ENCODE measurements around the gene PRMT2. TPM values are rescaled to one million over a fixed set of nuclear protein-coding genes. Genes with fewer than 3 reads are reported as not detected.

Gene PRMT2
- total RNA-seq, 2 experiments from 2014 or later, result 153 to 157 TPM

DNA sequence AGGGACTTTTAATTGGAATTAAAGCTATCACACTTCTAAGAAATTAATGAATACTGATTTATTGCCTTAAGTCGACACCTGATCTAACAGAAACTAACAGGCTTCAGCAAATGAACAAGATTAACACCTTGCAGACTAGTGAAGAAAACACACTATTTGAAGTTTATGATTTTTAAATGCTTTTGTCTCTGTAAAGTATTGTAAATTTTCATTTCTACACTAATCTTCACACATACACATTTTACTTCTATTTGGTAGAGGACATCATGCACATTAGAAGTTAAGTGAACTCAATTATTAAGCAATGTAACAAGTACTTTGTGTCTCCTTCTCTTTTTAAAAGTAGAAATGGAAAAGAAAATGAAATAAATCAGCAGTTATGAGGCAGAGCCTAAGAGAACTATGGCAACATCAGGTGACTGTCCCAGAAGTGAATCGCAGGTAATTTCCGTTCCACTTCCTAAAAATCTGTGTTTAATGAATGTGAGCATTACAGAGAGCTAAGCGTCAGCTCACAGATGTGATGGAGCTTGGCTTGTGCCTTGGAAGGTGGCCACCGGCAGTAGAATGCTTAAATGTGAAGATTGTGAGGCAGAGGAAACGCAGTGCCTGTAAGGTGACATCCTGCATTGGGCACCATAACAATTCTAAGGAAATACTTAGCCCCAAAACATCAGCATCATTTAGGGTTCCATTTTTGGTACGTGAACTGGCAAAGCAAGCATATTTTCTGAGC lies 1.2 kb downstream of the PRMT2 start:
- DNase-seq (no peak), ATAC-seq (ENCODE audit: low read depth) (no peak)
- H3K27ac Mint-ChIP-seq, result peak overlapping the region; percentile 94
- H3K4me1 Mint-ChIP-seq, result peaks cover 68% of the 10 kb centered on the region
- POLR2A ChIA-PET, result interaction anchor here (1.2 to 6.5 kb wide), 10 partner anchors 9 to 212 kb away, joined by 4 to 80 read pairs (median 22); partner anchors contain the start of genes DIP2A and S100B
- peaks cover 24% of the 10 kb centered on the region for H3K36me3 Mint-ChIP-seq
- peak overlapping the region; percentile 89 for H3K4me3 Mint-ChIP-seq
- H3K9me3 Mint-ChIP-seq, result no peaks in the 10 kb centered on the region
- H3K27me3 Mint-ChIP-seq, result peaks cover 2% of the 10 kb centered on the region

DNA sequence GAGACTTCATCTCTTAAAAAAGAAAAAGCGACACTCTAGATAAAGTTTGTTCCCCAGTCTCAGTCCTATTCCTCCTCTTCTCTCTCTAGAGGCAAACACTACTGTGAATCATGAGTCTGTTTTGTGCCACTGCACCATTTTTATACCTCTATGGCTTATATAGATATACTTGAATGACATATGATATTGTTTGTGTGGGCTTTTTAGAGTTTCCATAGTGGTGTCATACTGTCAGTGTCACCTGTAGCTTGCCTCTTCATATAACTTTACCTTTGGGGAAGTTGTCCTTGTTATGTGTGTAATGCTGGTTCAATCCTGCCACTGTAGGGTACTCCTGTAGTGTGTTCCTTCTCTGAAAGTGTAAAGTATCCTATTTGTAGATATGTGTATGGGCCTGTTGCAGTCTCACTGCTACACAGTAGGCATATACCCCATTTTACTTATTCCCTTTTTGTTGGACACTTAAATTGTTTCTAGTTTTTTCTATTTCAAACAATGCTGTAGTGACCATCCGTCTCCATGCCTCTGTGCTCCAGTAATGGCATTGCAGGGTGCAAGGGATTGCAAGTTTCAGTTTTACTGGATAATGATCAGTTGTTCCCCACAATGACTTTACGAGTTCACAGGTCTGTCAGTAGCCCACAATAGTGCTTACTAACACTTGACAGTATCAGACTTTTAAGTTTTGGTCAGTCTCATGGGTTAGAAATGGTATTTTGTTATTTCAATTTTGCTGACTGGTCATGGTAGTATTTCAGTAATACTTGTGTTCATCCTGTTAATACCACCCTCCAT lies 2.7 kb downstream of the PRMT2 start:
- H3K4me1 Mint-ChIP-seq, result peaks cover 63% of the 10 kb centered on the region
- no peak for DNase-seq
- no peak for ATAC-seq (ENCODE audit: low read depth)
- H3K4me3 Mint-ChIP-seq, result peak overlapping the region; percentile 89
- POLR2A ChIA-PET, result interaction anchor here (1.2 to 6.5 kb wide), 5 partner anchors 17 to 180 kb away, joined by 4 to 80 read pairs (median 43); no protein-coding TSS in a partner anchor
- peaks cover 29% of the 10 kb centered on the region for H3K36me3 Mint-ChIP-seq
- H3K27me3 Mint-ChIP-seq, result peaks cover 2% of the 10 kb centered on the region
- H3K27ac Mint-ChIP-seq, result peak overlapping the region; percentile 77
- H3K9me3 Mint-ChIP-seq, result no peaks in the 10 kb centered on the region

DNA sequence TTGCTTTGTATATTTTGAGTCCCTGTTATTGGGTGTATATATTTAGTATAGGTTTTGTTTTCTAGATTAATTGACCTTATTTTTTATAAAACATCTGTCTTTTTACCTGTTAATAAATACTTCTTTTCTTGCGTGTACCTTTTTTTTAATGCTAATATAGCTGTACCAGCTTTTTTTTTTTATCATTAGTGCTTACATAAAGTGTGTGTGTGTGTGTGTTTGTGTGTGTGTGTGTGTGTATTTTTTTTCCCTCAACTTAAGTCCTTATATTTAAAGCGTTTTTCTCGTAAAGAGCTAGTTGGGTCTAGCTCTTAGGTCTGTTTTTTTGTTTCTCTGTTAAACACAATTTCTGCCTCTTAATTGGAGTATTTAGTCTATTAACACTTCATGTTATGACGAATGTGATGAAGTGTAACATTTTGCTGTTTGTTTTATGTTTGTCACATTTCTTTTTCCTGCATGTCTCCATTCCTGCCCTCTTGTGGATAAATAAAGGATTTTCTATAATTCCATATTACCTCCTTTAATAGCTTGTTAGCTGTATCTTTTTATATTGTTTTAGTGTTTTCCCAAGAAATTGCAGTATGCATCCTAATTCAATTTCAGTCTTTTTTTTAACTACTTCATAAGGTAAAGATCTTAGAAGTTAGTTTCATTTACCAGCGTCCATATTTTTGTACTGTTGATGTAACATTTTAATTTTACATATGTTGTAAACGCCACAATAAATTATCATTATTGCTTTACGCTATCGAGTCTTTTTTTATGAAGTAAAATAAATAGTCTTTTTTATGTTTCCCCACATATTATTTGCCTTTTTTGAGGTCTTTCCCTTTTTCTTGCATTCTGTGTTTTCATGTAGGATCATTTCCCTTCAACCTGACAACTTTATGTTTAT lies 4.3 kb downstream of the PRMT2 start:
- POLR2A ChIA-PET, result interaction anchor here (0.5 to 1.7 kb wide), 6 partner anchors 16 to 215 kb away, joined by 3 to 6 read pairs (median 4); partner anchors contain the start of gene DIP2A
- Mint-ChIP-seq H3K4me1 (peaks cover 49% of the 10 kb centered on the region), H3K27ac (peak overlapping the region; percentile 14), H3K27me3 (peaks cover 2% of the 10 kb centered on the region), H3K36me3 (peaks cover 41% of the 10 kb centered on the region), H3K9me3 (no peaks in the 10 kb centered on the region), H3K4me3 (peak overlapping the region; percentile 89)
- ATAC-seq (ENCODE audit: low read depth) (no peak), DNase-seq (no peak)

DNA sequence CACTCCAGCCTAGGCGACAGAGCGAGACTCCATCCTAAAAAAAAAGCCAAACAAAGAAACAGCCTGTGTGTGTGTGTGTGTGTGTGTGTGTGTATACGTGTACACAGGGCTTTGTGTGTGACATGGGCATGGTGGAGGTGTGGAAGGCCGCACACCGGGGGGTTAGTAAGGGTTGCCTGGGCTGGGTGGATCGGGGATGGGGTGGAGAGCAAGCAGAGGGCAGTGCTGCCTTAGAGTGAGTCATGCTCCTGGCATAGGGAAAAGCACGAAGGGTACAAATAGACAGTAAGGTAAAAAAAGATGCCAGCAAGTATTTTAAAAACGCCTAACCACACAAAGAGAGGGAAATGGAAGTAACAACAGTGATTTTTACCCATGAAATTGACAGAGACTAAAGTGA lies 6.2 kb downstream of the PRMT2 start:
- no peak for DNase-seq
- peaks cover 56% of the 10 kb centered on the region for H3K36me3 Mint-ChIP-seq
- H3K27me3 Mint-ChIP-seq, result peaks cover 2% of the 10 kb centered on the region
- ATAC-seq (ENCODE audit: low read depth), result no peak
- H3K27ac Mint-ChIP-seq, result peak overlapping the region; percentile 17
- H3K9me3 Mint-ChIP-seq, result no peaks in the 10 kb centered on the region
- H3K4me3 Mint-ChIP-seq, result no peak overlapping the region
- H3K4me1 Mint-ChIP-seq, result peaks cover 44% of the 10 kb centered on the region
- POLR2A ChIA-PET, result no interaction called here

DNA sequence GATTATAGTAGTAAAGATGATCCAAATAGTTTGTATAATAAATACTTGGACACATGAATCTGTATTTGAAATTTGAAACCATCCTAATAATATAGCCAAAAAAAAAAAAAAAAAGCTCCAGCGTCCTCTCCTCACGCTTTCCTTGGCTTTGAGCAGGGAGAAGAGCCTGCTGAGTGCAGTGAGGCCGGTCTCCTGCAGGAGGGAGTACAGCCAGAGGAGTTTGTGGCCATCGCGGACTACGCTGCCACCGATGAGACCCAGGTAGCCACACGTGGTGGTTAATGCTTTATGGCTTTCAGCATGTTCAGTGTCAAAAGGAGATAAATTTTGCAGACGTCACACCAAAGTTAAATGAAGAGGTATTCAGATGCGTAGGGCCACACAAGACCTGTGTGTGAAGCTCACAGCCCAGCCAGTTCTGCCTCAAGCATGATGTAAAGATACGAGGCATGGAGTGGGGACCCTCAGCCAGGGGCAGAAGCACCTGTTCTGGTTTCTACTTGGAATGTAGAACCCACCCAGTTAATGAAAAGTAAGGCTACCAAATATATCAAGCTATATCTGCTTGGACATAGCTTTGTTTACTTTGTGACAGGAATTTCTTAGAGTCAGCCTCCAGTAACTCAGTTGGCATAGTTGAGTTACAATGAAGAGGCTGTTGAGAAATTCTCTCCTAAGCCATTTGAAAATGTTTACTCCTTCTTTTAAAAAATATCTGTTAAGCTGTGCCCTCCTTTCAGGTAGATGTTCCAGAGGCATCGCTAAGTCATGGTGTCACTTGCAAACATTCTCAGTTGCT lies 8.1 kb downstream of the PRMT2 start:
- H3K4me3 Mint-ChIP-seq, result no peak overlapping the region
- DNase-seq (no peak), ATAC-seq (ENCODE audit: low read depth) (no peak)
- H3K36me3 Mint-ChIP-seq, result peaks cover 62% of the 10 kb centered on the region
- peaks cover 2% of the 10 kb centered on the region for H3K27me3 Mint-ChIP-seq
- POLR2A ChIA-PET, result interaction anchor here (0.6 kb wide), 1 partner anchor 814 kb away, joined by 3 read pairs; no protein-coding TSS in a partner anchor
- no peak overlapping the region for H3K27ac Mint-ChIP-seq
- H3K4me1 Mint-ChIP-seq, result peaks cover 33% of the 10 kb centered on the region
- H3K9me3 Mint-ChIP-seq, result no peaks in the 10 kb centered on the region

DNA sequence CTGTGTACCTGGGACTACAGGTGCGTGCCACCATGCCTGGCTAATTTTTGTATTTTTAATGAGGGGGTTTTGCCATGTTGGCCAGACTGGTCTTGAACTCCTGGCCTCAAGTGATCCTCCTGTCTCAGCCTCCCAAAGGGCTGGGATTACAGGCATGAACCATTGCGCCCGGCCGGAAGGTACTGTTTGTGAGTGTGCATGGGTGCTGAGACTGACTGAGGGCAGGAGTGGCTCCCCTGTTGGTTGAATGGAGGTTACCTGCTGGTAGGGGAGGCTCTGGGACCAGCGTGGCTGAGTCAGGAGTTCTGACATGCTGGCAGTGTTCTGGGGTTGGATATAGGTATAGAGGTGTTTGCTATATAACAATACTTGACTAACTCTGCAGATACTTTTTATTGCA lies 10.4 kb downstream of the PRMT2 start:
- POLR2A ChIA-PET, result interaction anchor here (2.9 kb wide), 1 partner anchor 10 kb away, joined by 14 read pairs; the partner anchor contains the start of gene PRMT2
- no peaks in the 10 kb centered on the region for H3K9me3 Mint-ChIP-seq
- no peak for ATAC-seq (ENCODE audit: low read depth)
- H3K27ac Mint-ChIP-seq, result no peak overlapping the region
- no peak overlapping the region for H3K4me3 Mint-ChIP-seq
- H3K4me1 Mint-ChIP-seq, result peaks cover 16% of the 10 kb centered on the region
- no peak for DNase-seq
- H3K36me3 Mint-ChIP-seq, result peaks cover 71% of the 10 kb centered on the region
- no peaks in the 10 kb centered on the region for H3K27me3 Mint-ChIP-seq

DNA sequence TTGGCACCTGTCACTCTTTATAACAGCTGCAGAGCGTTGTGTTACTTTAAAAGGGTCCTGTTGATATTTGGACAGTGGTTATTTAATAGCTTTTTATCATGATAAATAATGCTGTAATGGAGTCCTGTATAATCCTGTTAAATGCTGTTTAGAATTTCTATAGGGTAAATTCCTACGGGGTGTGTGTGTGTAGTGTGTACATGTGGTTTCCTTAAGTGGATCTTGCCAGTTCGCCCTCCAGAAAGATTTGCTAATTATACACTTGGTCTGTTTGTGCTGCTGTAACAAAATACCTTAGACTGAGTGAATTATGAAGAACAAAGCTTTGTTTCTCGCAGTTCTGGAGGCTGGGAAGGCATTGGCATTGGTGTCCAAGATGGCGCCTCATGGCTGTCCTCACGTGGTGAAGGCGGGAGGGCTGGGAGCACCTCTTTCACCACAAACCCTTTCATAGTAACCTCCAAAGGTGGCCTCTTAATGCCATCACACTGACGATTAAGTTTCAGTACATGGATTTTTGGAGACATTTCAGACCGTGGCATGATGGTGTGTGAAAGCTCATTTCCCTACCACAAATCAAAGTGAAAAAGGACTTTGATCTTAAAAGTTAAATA lies 11.2 kb downstream of the PRMT2 start:
- no peaks in the 10 kb centered on the region for H3K9me3 Mint-ChIP-seq
- peaks cover 72% of the 10 kb centered on the region for H3K36me3 Mint-ChIP-seq
- no peak overlapping the region for H3K27ac Mint-ChIP-seq
- H3K4me3 Mint-ChIP-seq, result no peak overlapping the region
- DNase-seq (no peak), ATAC-seq (ENCODE audit: low read depth) (no peak)
- POLR2A ChIA-PET, result interaction anchor here (2.9 kb wide), 1 partner anchor 11 kb away, joined by 14 read pairs; the partner anchor contains the start of gene PRMT2
- H3K4me1 Mint-ChIP-seq, result peaks cover 11% of the 10 kb centered on the region
- no peaks in the 10 kb centered on the region for H3K27me3 Mint-ChIP-seq

DNA sequence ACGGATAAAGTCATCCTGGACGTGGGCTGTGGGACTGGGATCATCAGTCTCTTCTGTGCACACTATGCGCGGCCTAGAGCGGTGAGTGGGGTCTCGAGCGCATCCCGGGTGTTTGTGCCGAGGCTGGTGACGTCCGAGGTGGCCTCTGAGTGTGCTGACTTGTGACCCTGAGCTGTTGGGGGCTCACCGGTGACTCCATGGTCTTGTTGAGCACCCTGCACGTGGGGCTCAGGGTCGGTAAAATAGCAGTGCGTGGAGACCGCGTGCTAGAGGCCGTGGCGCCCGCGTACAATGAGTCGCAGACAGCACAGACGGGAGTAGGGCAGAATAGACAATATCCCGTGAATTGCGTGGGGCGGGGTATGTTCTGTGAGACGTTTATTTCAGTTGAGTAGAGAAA lies 13.1 kb downstream of the PRMT2 start:
- peaks cover 9% of the 10 kb centered on the region for H3K4me1 Mint-ChIP-seq
- no peak for ATAC-seq (ENCODE audit: low read depth)
- POLR2A ChIA-PET, result no interaction called here
- no peaks in the 10 kb centered on the region for H3K27me3 Mint-ChIP-seq
- no peak for DNase-seq
- peaks cover 7% of the 10 kb centered on the region for H3K9me3 Mint-ChIP-seq
- H3K4me3 Mint-ChIP-seq, result no peak overlapping the region
- H3K27ac Mint-ChIP-seq, result no peak overlapping the region
- H3K36me3 Mint-ChIP-seq, result peaks cover 82% of the 10 kb centered on the region

DNA sequence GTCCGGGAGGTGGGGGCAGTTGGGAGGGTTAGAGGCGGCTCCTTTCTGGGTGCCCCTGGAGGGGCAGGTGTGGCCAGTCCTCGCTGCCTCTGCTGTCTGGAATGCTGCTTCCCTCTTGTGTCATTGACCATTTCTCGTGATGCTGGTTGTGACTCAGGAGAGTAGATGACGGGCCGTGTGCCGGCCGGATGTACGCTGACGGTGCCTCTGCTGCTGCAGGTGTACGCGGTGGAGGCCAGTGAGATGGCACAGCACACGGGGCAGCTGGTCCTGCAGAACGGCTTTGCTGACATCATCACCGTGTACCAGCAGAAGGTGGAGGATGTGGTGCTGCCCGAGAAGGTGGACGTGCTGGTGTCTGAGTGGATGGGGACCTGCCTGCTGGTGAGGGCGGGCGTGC lies 13.9 kb downstream of the PRMT2 start:
- no peak for ATAC-seq (ENCODE audit: low read depth)
- DNase-seq, result no peak
- Mint-ChIP-seq H3K36me3 (peaks cover 83% of the 10 kb centered on the region), H3K27ac (no peak overlapping the region), H3K4me3 (no peak overlapping the region), H3K9me3 (peaks cover 12% of the 10 kb centered on the region), H3K4me1 (peaks cover 9% of the 10 kb centered on the region), H3K27me3 (no peaks in the 10 kb centered on the region)
- POLR2A ChIA-PET, result no interaction called here

DNA sequence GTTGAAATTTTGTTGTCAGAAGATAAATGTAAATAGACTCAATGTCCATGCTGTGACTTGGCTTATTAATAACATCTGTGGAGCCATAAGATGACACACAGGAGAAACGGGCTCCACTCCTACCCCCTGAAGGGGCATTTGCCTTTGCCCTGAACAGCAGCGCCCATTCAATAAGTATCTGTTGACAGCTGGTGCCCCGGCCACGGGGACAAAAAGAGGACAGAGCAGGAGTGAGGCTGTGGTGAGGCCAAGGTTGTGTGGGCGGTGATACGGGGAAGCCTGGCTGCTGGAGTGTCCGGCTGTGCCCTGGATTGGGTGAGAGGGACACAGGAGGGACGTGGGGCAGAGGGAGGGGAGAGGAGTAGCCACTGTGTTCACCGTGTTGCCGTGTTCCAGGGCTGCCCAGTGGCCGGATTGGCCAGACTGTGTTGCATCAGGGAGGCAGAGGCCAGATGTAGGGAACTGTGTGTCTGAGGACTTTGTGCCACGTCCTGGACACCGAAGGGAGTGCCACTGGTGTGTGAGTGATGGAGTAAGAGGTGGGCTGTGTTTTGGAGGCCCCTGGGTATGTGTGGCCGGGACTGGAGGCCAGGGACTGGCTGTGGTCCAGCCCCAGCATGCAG lies 15.1 kb downstream of the PRMT2 start:
- Mint-ChIP-seq H3K4me1 (peaks cover 9% of the 10 kb centered on the region), H3K9me3 (peaks cover 21% of the 10 kb centered on the region), H3K36me3 (peaks cover 89% of the 10 kb centered on the region), H3K27ac (no peak overlapping the region), H3K27me3 (no peaks in the 10 kb centered on the region), H3K4me3 (no peak overlapping the region)
- ATAC-seq (ENCODE audit: low read depth), result no peak
- POLR2A ChIA-PET, result no interaction called here
- DNase-seq, result no peak

DNA sequence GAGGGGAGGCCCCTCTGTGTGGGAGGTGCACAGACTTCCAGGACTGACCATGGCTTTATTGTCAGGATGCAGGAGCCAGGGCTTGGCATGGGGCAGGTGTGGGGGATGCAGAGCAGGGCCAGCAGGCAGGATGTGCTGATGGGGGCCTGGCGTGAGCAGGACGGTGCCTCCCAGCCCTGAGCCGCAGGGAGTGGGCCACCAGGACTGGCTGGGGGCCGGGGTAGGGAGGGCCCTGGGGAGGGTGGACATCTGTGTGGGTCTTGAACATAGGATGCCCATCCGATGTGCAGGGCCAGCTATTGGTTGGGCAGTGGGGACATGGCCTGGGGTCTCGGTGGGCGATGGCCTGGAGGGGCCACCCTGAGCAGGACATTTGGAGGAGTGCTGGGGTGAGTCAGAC lies 15.6 kb downstream of the PRMT2 start:
- Mint-ChIP-seq H3K27ac (no peak overlapping the region), H3K9me3 (peaks cover 23% of the 10 kb centered on the region), H3K4me1 (peaks cover 9% of the 10 kb centered on the region), H3K27me3 (no peaks in the 10 kb centered on the region), H3K36me3 (peaks cover 89% of the 10 kb centered on the region), H3K4me3 (no peak overlapping the region)
- no peak for DNase-seq
- ATAC-seq (ENCODE audit: low read depth), result no peak
- POLR2A ChIA-PET, result no interaction called here

DNA sequence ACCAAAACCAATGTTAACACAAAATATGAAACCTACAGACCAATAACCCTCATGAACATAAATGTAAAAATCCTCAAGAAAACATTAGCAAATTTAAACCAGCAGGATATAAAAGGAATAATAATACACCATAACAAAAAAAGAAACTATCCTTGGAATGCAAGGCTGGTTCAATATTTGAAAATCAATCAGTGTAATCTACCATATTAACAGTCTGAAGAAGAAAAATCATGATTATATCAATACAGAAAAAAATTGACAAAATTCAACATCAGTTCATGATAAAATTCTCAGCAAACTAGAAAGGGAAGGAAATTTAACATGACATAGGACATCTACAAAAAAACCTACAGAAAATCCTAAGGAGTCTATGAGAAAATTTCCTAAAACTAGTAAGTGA lies 19.8 kb downstream of the PRMT2 start:
- H3K27ac Mint-ChIP-seq, result no peak overlapping the region
- DNase-seq (no peak), ATAC-seq (ENCODE audit: low read depth) (no peak)
- peaks cover 86% of the 10 kb centered on the region for H3K36me3 Mint-ChIP-seq
- H3K4me1 Mint-ChIP-seq, result peaks cover 9% of the 10 kb centered on the region
- H3K27me3 Mint-ChIP-seq, result no peaks in the 10 kb centered on the region
- POLR2A ChIA-PET, result interaction anchor here (0.5 kb wide), 1 partner anchor 16 kb away, joined by 3 read pairs; no protein-coding TSS in a partner anchor
- peaks cover 30% of the 10 kb centered on the region for H3K9me3 Mint-ChIP-seq
- H3K4me3 Mint-ChIP-seq, result no peak overlapping the region

All from activated naive CD8-positive, alpha-beta T cell treated with anti-CD3 and anti-CD28 coated beads, Interleukin-2, amount 10 ng/mL, durations not matched to agents 7 days and 5 days (primary cell).